Right renal cortex interstitium (tissue), 3 donors: Measurements from ENCODE around the gene DPAGT1. TPM values are rescaled to one million over a fixed set of nuclear protein-coding genes. Genes with fewer than 3 reads are reported as not detected.
A peak's percentile ranks its signal among the peaks of the same experiment; 100 is the strongest.
"Not testable (repeated sequence)": the region's sequence is repeated elsewhere in the genome, so short reads cannot be mapped to it uniquely, and the experiment has no call there.

Source experiments
- DNase-seq, 3 donors: peaks; one replicate each; pipeline ENCODE4 v3.0.0-alpha.2; 2013; ENCODE audit warnings: low read depth in 3 of 3, low spot score in 2 of 3
- polyA plus RNA-seq, 3 donors: library from polyadenylated mRNA; unstranded; fragments of 120-200 nt; gene quantifications; one replicate each; pipeline ENCODE4 v1.2.1, GENCODE V29; 2013; ENCODE audit not compliant: insufficient read length in 3 of 3

Gene DPAGT1
- polyA plus RNA-seq: 10 to 100 TPM; 55.7 to 62.6 (median 56.9) TPM

GRCh38 chr11:119101759-119102423 is at the start of gene DPAGT1:
Gene DPAGT1, minus strand, starts transcription at chr11:119101853. Its CDS starts 198 bp downstream, at chr11:119101655.
- peak; percentile 91 to 97 (median 93) for DNase-seq

- no peak for DNase-seq
Observed at GRCh38 chr11:119149786-119150275, 48.2 kb upstream of the DPAGT1 start.

- no peak for DNase-seq
Observed at GRCh38 chr11:119149018-119149785, 47.5 kb upstream of the DPAGT1 start, which contains the start of gene ABCG4. Gene ABCG4, plus strand, starts transcription at chr11:119149052. Its CDS starts 914 bp downstream, at chr11:119149966.

- no peak for DNase-seq
Observed at GRCh38 chr11:119148720-119149017, 47.0 kb upstream of the DPAGT1 start.

- DNase-seq: no peak
Observed at GRCh38 chr11:119147604-119148333, 46.1 kb upstream of the DPAGT1 start.

- DNase-seq: no peak
Observed at GRCh38 chr11:119145551-119145950, 43.9 kb upstream of the DPAGT1 start.

GRCh38 chr11:119144825-119145486 is 43.3 kb upstream of the DPAGT1 start:
- no peak for DNase-seq

GRCh38 chr11:119139276-119139675 is 37.6 kb upstream of the DPAGT1 start:
- DNase-seq: not testable (repeated sequence)

- no peak for DNase-seq
Observed at GRCh38 chr11:119134389-119134978, 32.8 kb upstream of the DPAGT1 start.

GRCh38 chr11:119130662-119131061 is 29.0 kb upstream of the DPAGT1 start:
- DNase-seq: no peak

- DNase-seq: no peak
Observed at GRCh38 chr11:119126675-119127268, 25.1 kb upstream of the DPAGT1 start.

- DNase-seq: no peak
Observed at GRCh38 chr11:119125821-119126220, 24.2 kb upstream of the DPAGT1 start.

- DNase-seq: no peak
Observed at GRCh38 chr11:119121811-119122124, 20.1 kb upstream of the DPAGT1 start.

GRCh38 chr11:119121008-119121810 is 19.6 kb upstream of the DPAGT1 start, which contains the start of gene HINFP:
Gene HINFP, plus strand, starts transcription at chr11:119121580. Its CDS starts 5,365 bp downstream, at chr11:119126945.
- peak; percentile 92 to 97 (median 95) for DNase-seq

GRCh38 chr11:119120639-119121007 is 19.0 kb upstream of the DPAGT1 start:
- peak in 2 of 3 donors; percentile 57 to 65 for DNase-seq

- no peak for DNase-seq
Observed at GRCh38 chr11:119118946-119119345, 17.3 kb upstream of the DPAGT1 start.

GRCh38 chr11:119118227-119118626 is 16.6 kb upstream of the DPAGT1 start:
- DNase-seq: no peak

- no peak for DNase-seq
Observed at GRCh38 chr11:119117004-119117706, 15.5 kb upstream of the DPAGT1 start.

GRCh38 chr11:119116601-119117000 is 14.9 kb upstream of the DPAGT1 start:
- DNase-seq: no peak
